ENCODE measurements around the gene HCFC1.
"Not testable (repeated sequence)": the region's sequence is repeated elsewhere in the genome, so short reads cannot be mapped to it uniquely, and the experiment has no call there.

HCFC1 gene

DNA sequence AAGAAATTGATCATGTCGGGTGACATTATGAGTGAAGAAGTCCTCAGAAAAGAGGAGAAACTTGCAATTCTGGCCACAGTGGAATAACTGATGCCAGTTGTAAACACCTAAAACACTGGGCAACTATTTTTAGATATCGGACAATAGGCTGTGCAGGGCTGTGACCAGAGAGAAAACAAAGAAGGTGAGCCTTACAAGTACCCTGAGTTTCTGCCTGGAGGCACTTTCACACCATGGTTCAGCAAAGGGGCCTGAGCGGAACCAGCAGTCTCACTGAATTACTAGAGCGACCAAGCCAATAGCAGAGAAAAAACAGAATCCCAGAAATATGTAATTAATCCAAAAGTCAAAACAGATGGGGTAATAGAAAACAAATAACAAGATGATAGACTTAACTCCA lies 36.9 kb upstream of the HCFC1 start:
- DNase-seq (ENCODE audit: low spot score), result no peak

GRCh38 chrX:154006947-154007346 lies 35.3 kb upstream of the HCFC1 start:
- no peak for DNase-seq (ENCODE audit: low spot score)

DNA sequence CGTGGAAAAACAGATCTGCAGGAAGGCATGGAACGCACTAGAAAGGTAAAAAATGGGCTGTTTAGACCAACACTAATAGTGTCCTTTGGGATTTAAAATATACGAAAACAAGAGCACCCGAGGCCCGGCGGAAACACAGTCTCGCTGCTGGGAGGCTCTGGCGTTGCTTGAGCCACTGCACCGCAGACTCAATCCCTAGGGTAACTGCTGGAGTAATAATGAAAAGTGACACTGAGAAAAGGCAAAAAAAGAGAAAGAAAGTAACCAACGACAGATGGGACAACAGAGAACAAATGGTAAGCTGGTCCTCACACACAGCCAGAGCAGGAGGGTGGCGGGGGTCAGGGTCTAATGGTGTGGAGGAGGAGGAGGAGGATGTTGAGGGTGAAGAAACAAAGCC lies 32.7 kb upstream of the HCFC1 start:
- DNase-seq (ENCODE audit: low spot score), result no peak

GRCh38 chrX:154002215-154002719 lies 30.6 kb upstream of the HCFC1 start:
- no peak for DNase-seq (ENCODE audit: low spot score)

DNA sequence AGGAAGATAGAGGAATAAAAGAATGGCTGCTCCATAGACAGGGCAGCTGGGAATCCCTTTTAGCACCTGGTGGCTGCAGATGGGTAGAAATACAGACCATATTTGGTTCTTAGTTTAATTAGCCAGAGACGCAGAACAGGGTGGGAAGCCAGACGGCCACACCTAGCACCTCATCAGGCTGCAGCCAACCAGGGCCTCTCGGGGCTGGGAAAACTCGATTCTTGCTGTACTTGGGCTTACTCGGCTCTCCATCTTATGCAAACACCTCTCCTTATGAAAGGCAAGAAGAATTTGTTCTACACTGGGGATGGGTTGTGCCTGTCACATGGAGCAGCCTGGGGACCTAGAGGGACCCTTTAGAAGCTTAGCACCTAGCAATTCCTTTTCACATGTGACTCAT lies 28.4 kb upstream of the HCFC1 start:
- no peak for DNase-seq (ENCODE audit: low spot score)

GRCh38 chrX:153999359-154000037 lies 27.9 kb upstream of the HCFC1 start:
- DNase-seq (ENCODE audit: low spot score), result no peak

DNA sequence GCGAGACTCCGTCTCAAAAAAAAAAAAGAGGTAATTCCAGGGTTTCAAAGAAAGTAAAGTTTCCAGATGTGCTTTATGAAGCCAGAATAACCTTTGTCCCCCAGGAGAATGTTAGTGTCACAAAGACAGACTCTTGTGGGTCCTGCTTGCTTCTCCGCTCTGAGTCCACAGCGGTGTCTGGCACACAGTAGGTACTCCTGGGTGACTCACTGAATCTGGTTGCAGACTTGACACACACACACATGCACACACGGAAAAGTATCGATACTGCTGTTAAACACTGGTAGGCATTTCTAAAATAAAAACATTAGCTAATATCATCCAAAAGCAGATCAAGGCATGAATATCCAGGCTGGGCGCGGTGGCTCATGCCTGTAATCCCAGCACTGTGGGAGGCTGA lies 23.9 kb upstream of the HCFC1 start:
- DNase-seq (ENCODE audit: low spot score), result no peak

- not testable (repeated sequence) for DNase-seq (ENCODE audit: low spot score)
These were observed 22.8 kb upstream of the HCFC1 start for GRCh38 chrX:153994398-153994797.

GRCh38 chrX:153993978-153994377 lies 22.4 kb upstream of the HCFC1 start:
- no peak for DNase-seq (ENCODE audit: low spot score)

DNA sequence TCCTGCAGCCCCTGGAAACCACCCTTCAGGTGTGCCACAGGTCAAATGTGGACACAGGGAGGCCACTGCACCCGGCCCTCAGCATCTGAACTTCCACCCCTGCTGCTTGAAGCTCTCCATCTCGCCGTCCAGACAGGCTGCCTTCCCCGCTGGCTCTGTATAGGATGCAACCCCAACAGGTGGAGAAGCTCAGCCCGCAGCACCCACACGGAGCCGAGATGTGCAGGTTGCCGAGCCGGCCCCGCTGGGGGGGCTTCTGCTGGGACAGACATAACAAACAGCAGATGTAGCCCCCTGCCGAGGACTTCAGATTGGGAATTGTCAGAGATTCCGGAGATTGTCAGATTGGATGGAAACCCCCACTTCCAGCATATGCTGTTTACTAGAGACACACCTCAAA lies 21.5 kb upstream of the HCFC1 start:
- DNase-seq (ENCODE audit: low spot score), result no peak

DNA sequence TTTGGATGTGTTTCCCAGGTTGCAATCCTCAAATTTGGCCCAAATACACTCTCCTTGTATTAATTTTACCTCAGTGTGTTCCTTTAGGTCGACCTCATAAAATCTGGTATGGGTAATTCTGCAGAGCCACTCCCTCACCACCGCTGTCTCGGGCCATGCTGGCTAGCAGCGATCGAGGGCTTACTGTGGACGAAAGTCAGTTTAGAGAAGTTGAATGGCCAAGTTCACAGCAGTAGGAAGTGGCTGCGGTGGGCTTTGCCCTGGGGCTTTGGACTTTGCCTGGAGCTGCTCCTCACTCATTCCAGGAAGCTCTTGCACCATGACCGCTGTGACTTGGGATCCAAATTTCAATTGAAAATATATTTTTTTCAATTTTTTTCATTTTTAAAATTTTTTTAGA lies 20.6 kb upstream of the HCFC1 start:
- no peak for DNase-seq (ENCODE audit: low spot score)

DNA sequence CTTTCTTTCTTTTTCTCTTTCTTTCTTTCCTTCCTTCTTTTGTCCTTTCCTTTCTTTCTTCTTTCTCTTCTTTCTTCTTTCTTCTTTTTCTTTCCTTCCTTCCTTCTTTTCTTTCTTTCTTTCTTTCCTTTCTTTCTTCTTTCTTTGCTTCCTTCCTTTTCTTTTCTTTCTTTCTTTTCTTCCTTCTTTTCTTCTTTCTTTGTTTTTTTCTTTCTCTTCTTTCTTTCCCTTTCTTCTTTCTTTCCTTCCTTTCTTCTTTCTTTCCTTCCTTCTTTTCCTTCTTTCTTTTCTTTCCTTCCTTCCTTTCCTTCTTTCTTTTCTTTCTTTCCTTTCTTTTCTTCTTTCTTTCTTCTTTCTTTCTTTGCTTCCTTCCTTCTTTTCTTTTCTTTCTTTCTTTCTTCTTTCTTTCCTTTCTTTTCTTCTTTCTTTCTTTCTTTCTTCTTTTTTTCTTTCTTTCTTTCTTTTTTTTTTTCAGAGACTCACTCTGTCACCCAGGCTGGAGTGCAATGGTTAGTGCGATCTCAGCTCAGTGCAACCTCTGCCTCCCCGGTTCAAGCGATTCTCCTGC lies 19.5 kb upstream of the HCFC1 start:
- no peak for DNase-seq (ENCODE audit: low spot score)

GRCh38 chrX:153989973-153990655 lies 18.5 kb upstream of the HCFC1 start:
- no peak for DNase-seq (ENCODE audit: low spot score)

DNA sequence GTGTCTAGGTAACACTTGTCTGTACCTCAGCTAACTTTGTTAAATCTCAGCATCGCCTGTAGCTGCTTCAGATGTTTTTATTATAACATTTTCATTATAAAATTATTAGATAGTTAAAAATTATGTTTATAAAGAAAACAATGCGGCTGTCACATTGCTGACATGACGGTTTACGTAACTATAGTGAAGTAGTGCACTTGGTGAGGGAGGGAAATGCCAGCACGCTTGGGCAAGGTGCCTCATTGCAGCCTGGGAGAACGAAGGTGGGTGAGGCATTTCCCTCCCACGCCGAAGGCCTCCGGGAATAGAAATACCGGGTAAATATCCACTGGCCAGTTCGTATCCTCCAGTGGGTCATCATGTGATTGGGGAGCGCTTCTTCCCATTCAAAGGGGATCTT lies 16.9 kb upstream of the HCFC1 start:
- DNase-seq (ENCODE audit: low spot score), result no peak

DNA sequence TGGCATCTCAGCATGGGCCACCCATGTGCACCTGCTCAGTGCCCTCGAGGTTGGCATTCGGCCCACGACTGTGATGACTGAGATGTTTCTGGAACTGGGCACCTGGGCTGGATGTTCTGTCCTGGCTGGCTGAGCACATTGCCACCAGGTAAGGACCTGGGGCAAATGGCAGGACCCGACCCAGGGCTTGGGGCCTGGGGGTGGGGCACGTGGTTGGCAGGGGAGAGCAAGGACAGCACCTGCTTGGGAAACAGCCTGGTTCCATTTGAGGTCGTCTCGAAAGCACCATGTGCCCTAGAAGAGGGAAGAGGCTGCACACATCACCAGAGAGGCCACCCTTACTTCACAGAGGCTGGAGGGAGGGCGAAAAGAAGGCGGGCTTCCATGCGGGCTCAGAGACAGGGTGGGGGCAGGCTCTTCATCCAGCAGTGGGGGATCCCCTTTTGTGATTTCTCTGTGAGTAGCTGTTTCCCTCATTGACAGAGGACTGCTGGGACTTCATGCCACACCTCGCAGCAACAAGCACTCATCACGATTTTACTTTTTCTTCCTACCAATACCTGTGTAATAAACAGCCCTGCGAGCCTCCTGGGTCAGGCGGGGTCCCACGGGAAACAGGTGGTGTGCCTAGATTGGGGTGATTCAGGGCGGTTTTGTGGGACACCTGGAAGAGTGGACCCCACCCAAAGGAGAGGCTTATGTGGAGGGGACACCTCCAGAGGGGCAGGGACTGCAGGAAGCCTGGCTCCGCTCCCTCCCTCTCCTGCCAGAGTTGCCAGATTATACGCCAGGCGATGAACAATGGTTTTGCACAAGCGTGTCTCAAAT lies 12.9 kb upstream of the HCFC1 start:
- no peak for DNase-seq (ENCODE audit: low spot score)

GRCh38 chrX:153983321-153983801 lies 11.7 kb upstream of the HCFC1 start:
- no peak for DNase-seq (ENCODE audit: low spot score)

DNA sequence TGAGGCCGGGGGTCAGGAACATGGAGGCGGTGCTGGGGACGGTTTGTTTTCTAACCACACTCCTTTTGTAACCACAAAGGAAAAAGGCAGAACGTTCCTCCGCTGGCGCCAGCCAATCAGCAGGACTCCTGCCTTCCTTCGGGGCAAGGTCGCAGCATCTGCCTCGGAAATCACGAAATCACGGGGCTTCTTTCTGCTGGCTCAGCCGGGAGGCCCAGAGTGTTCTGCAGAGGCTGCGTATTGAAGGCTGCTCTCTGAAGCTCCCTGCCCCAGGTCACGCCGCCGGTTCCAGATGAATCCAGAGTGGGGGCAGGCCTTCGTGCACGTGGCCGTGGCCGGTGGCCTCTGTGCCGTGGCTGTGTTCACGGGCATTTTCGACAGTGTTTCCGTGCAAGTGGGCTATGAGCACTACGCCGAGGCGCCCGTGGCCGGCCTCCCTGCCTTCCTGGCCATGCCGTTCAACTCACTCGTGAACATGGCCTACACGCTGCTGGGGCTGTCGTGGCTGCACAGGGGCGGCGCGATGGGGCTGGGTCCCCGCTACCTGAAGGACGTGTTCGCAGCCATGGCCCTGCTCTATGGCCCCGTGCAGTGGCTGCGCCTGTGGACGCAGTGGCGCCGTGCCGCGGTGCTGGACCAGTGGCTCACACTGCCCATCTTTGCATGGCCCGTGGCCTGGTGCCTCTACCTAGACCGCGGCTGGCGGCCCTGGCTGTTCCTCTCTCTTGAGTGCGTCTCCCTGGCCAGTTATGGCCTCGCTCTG lies 10.3 kb upstream of the HCFC1 start:
- no peak for DNase-seq (ENCODE audit: low spot score)

DNA sequence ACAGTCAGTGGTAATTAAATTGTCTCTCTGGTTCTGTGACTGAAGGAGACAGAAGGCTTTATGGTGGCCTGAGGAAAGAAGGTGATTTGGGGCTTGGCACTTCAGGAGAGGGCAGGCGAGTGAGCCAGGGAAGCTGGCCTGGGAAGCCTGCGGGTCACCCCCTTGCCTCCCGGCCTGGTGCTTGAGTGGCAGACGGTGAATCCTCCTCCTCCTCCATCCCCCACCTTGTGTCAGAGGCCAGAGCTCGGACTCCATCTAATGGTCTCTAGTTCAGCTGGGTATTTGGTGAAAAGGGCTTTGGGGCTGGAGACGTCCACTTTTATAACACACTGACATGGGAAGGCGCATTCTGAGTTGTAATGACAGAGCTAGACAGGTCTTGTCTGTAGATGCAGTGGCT lies 9.6 kb upstream of the HCFC1 start:
- no peak for DNase-seq (ENCODE audit: low spot score)

GRCh38 chrX:153980394-153980793 lies 8.8 kb upstream of the HCFC1 start:
- DNase-seq (ENCODE audit: low spot score), result not testable (repeated sequence)

DNA sequence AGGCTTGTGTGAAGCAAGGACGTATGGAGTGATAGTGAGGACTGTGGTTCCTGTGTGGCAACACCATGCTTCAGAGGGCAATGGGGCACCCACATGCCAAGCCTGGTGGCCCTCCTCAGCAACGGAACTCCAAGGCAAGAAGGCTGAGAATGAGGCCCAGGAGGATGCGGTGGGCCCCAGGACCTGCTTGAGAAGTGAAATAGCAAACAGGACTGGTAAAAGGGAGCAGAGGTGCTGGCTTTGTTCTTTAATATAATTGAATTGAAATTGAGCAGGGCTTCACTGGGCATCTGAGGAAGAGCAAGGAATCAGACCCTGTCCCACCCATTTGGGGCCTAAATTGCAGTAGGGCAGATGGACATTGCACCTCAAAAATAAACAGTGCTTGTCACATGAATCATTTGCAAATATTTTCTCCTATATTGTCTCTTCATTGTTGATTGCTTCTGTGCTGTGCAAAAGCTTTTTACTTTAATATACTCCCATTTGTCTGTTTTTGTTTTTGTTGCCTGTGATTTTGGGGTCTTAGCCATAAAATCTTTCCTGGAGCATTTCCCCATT lies 3.2 kb upstream of the HCFC1 start:
- no peak for DNase-seq (ENCODE audit: low spot score)

- no peak for DNase-seq (ENCODE audit: low spot score)
These were observed 2.5 kb upstream of the HCFC1 start for GRCh38 chrX:153974003-153974725.
